Osteoblast (primary cell): ENCODE data around the gene COPS3. TPM values are rescaled to one million over a fixed set of nuclear protein-coding genes. Genes with fewer than 3 reads are reported as not detected.

Experiments
- DNase-seq: peaks from one replicate; pipeline ENCODE4 v3.0.0; 2011; ENCODE audit warnings: low spot score, mixed read lengths; ENCODE audit not compliant: insufficient read length; ENCODE audit errors: missing footprints
- H2AFZ ChIP-seq: 2 replicates; pipeline ENCODE4 v1.6.0; 2011; ENCODE audit warnings: mild to moderate bottlenecking, low read length
- H3K27ac ChIP-seq: 2 replicates; pipeline ENCODE4 v1.5.1; 2011; ENCODE audit warnings: mild to moderate bottlenecking, low read depth, low read length, moderate library complexity
- H3K27me3 ChIP-seq: 2 replicates; pipeline ENCODE4 v1.6.0; 2012; ENCODE audit warnings: mild to moderate bottlenecking, control low read depth, inconsistent platforms, low read length, moderate library complexity; ENCODE audit not compliant: insufficient read depth
- H3K36me3 ChIP-seq: 2 replicates; pipeline ENCODE4 v1.5.1; 2011; ENCODE audit warnings: mild to moderate bottlenecking, low read length, control low read depth, moderate library complexity; ENCODE audit not compliant: insufficient read depth
- H3K4me1 ChIP-seq: 2 replicates; pipeline ENCODE4 v1.5.1; 2011; ENCODE audit warnings: mild to moderate bottlenecking, low read length, control low read depth, moderate library complexity; ENCODE audit not compliant: insufficient read depth
- H3K4me2 ChIP-seq: 2 replicates; pipeline ENCODE4 v1.6.0; 2011; ENCODE audit warnings: mild to moderate bottlenecking, low read length; ENCODE audit not compliant: insufficient read depth
- H3K4me3 ChIP-seq: fragments of 200-600 bp; sonication (generic); 3 replicates; pipeline ENCODE4 v1.5.1; 2012; ENCODE audit warnings: mild to moderate bottlenecking, low read length, inconsistent platforms; ENCODE audit not compliant: insufficient read depth
- H3K79me2 ChIP-seq: 2 replicates; pipeline ENCODE4 v1.6.0; 2012; ENCODE audit warnings: mild to moderate bottlenecking, low read length, control low read depth, inconsistent platforms; ENCODE audit not compliant: insufficient read depth
- H3K9me3 ChIP-seq: 2 replicates; pipeline ENCODE4 v1.5.1; 2011; ENCODE audit warnings: low read depth, low read length, control low read depth
- H4K20me1 ChIP-seq: 2 replicates; pipeline ENCODE4 v1.6.0; 2012; ENCODE audit warnings: mild to moderate bottlenecking, low read length, control low read depth; ENCODE audit not compliant: insufficient read depth
- CTCF ChIP-seq: IDR thresholded peaks from 2 replicates; pipeline ENCODE4 v1.5.1; 2011; ENCODE audit warnings: mild to moderate bottlenecking, low read depth, low read length, moderate library complexity; ENCODE audit errors: extremely low read depth
- total RNA-seq: library from RNA; depleted of rRNA; stranded (reverse); fragments of >200 nt; gene quantifications from 2 replicates; pipeline ENCODE4 v1.2.3, GENCODE V29; 2012

Gene COPS3
- total RNA-seq, 1 donor: 78.5 TPM

DNA sequence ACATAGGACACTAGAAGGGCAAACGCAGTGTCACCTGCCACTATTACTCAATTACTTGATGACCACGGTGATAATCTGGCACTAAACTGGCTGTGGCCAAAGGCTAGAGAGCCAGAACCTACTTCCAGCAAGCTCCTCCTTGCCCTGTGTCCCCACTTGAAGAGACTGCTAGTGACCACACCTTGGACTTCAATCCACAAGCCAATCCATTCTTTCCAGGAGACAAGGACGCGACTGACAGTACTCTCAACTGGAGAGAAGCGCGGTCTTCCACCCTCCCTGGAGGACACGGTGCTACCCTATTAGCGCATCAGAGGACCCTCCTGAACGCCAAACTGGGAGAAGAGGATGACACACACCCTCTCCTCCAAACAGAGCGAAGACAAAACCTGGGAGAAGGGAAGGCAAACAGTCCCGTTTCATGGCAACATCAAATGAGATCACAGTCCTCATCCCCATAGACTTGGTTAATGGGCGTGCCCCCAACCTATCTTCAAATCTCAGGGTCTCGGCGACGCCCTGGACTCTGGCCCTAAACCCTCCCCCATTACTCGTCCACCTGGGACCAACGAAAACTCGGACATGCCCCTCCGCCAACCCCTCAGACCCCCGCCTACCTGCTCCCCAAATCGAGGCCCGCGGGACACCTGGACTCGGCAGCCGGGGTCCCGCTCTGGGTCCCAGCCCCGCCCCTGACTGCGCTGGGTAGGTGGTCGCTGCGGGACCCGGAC lies 44.6 kb downstream of the COPS3 start:
- peak; percentile 93 for DNase-seq
- Histone ChIP-seq H3K36me3 (peaks cover 15% of the 10 kb centered on the region), H3K4me3 (peak overlapping the region; percentile 98), H3K4me2 (peak overlapping the region; percentile 95), H3K27ac (peak overlapping the region; percentile 100), H3K4me1 (peaks cover 17% of the 10 kb centered on the region), H3K9me3 (no peaks in the 10 kb centered on the region), H3K79me2 (peaks cover 54% of the 10 kb centered on the region), H2AFZ (peak overlapping the region; percentile 100), H3K27me3 (no peaks in the 10 kb centered on the region), H4K20me1 (peaks cover 20% of the 10 kb centered on the region)
- no peak for TF ChIP-seq CTCF

- DNase-seq: peak; percentile 82
- peaks cover 64% of the 10 kb centered on the region for H3K79me2 ChIP-seq
Observed at GRCh38 chr17:17235212-17236174, 45.6 kb downstream of the COPS3 start.

GRCh38 chr17:17232303-17232621 lies 48.8 kb downstream of the COPS3 start:
- Histone ChIP-seq H2AFZ (no peak overlapping the region), H3K27ac (no peak overlapping the region), H4K20me1 (peaks cover 23% of the 10 kb centered on the region), H3K27me3 (no peaks in the 10 kb centered on the region), H3K36me3 (peaks cover 46% of the 10 kb centered on the region), H3K79me2 (peaks cover 95% of the 10 kb centered on the region), H3K4me2 (no peak overlapping the region), H3K9me3 (no peaks in the 10 kb centered on the region), H3K4me1 (peaks cover 14% of the 10 kb centered on the region), H3K4me3 (no peak overlapping the region)
- no peak for TF ChIP-seq CTCF
- DNase-seq: peak; percentile 38

More at GRCh38 chr17:17235212-17236174, 45.6 kb downstream of the COPS3 start:
- no peak overlapping the region for H2AFZ ChIP-seq
- H3K36me3 ChIP-seq: peaks cover 19% of the 10 kb centered on the region
- no peaks in the 10 kb centered on the region for H3K27me3 ChIP-seq
- no peaks in the 10 kb centered on the region for H3K9me3 ChIP-seq
- H3K4me1 ChIP-seq: peaks cover 17% of the 10 kb centered on the region
- H3K27ac ChIP-seq: peak overlapping the region; percentile 100
- TF ChIP-seq CTCF: no peak
- H3K4me2 ChIP-seq: peak overlapping the region; percentile 95
- H4K20me1 ChIP-seq: peaks cover 20% of the 10 kb centered on the region
- H3K4me3 ChIP-seq: peak overlapping the region; percentile 98
